Vagina (tissue), 2 donors: ENCODE results near the gene CPN2. TPM values are rescaled to one million over a fixed set of nuclear protein-coding genes. Genes with fewer than 3 reads are reported as not detected.

ENCODE experiments used
- DNase-seq, 2 donors: peaks; one replicate each; pipeline ENCODE4 v3.0.0-alpha.2; 2017; ENCODE audit errors: extremely low spot score in 2 of 2
- H3K27ac ChIP-seq: fragments of 200-600 bp; sonication (generic); one replicate; pipeline ENCODE4 v1.5.1; 2019
- H3K27me3 ChIP-seq: fragments of 200-600 bp; sonication (generic); one replicate; pipeline ENCODE4 v1.5.1; 2019
- H3K36me3 ChIP-seq, 2 donors: fragments of 200-600 bp; sonication (generic); one replicate each; pipeline ENCODE4 v1.5.1; 2017 to 2019
- H3K4me1 ChIP-seq: fragments of 200-600 bp; sonication (generic); one replicate; pipeline ENCODE4 v1.5.1; 2019
- H3K4me3 ChIP-seq, 2 donors: fragments of 200-600 bp; sonication (generic); 1 replicate in 1 of 2; 2 replicates in 1 of 2; pipeline ENCODE4 v1.5.1; 2016 to 2019
- H3K9me3 ChIP-seq: fragments of 200-600 bp; sonication (generic); one replicate; pipeline ENCODE4 v1.5.1; 2019
- POLR2A ChIP-seq, 2 donors: fragments of 450-650 bp; IDR thresholded peaks; one replicate each; pipeline ENCODE4 v1.6.1; 2017; ENCODE audit warnings: antibody characterized with exemption in 2 of 2, mild to moderate bottlenecking in 2 of 2, moderate library complexity in 2 of 2
- POLR2AphosphoS5 ChIP-seq, 2 donors: sonication (generic); formaldehyde crosslinking; IDR thresholded peaks; one replicate each; pipeline ENCODE4 v1.9.0; 2017; ENCODE audit warnings: antibody characterized with exemption in 2 of 2, mild to moderate bottlenecking in 2 of 2, low read depth in 1 of 2; ENCODE audit not compliant: insufficient read depth in 1 of 2
- intact Hi-C: fragments of 100-400 bp; cut with DNase I; formaldehyde crosslinking; loops from one replicate; pipeline ENCODE4 v1.15.1; 2023
- total RNA-seq: library from RNA; depleted of rRNA; stranded (reverse); fragments of >200 nt; gene quantifications from one replicate; pipeline ENCODE4 v1.2.3, GENCODE V29; 2016
- TF ChIP-seq, protein P1 (sequence below), 3 experiments: fragments of 450-650 bp in 2 of 3; fragments of 200-600 bp in 1 of 3; sonication (generic) in 1 of 3; IDR thresholded peaks; one replicate each; pipeline ENCODE4 v1.5.1; 2017 to 2019; ENCODE audit warnings: antibody characterized with exemption in 3 of 3, mild to moderate bottlenecking in 2 of 3, moderate library complexity in 2 of 3

CPN2 gene
- total RNA-seq, 1 donor from 2014 or later: not detected

DNA sequence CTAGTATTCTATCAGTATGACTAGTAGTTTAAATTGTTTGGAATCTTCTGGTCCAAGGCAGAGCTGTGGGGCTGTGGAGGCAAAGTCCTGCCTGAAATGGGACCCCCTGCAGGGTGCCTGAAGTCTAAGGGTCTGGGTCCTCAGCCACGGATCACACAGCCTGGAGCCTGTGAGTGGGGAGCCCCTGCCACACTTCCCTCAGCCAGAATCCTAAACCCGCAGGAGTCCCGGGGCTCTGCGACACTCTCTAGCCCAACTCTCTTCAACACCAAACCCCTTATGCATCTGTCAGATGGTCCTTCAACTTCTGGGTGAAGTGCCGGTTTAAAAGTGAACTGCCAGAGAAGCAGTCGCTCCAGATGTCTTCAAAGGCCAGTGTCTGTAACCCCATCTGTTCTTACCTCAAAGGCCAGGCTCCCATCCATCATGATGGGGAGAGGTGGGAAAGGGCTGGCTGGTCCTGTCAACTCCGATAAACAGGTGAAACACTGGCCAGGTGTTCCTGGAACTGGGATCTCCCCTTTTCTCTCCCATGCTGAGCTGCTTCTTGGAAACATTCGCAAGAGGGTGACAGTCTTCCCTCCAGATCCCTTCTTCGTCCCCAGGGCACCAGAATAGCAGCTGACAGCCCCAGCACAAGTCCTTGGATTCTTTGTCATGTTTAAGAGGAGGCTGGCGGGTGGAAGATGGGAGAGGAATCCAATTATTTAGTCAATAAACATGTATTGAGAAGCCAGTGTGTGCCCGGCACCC is 45.6 kb downstream of the CPN2 start:
- Histone ChIP-seq H3K36me3 (no peaks in the 10 kb centered on the region), H3K27ac (no peak overlapping the region), H3K4me3 (no peak overlapping the region), H3K9me3 (no peaks in the 10 kb centered on the region), H3K27me3 (no peaks in the 10 kb centered on the region), H3K4me1 (peaks cover 5% of the 10 kb centered on the region)
- TF ChIP-seq, protein P1, sequence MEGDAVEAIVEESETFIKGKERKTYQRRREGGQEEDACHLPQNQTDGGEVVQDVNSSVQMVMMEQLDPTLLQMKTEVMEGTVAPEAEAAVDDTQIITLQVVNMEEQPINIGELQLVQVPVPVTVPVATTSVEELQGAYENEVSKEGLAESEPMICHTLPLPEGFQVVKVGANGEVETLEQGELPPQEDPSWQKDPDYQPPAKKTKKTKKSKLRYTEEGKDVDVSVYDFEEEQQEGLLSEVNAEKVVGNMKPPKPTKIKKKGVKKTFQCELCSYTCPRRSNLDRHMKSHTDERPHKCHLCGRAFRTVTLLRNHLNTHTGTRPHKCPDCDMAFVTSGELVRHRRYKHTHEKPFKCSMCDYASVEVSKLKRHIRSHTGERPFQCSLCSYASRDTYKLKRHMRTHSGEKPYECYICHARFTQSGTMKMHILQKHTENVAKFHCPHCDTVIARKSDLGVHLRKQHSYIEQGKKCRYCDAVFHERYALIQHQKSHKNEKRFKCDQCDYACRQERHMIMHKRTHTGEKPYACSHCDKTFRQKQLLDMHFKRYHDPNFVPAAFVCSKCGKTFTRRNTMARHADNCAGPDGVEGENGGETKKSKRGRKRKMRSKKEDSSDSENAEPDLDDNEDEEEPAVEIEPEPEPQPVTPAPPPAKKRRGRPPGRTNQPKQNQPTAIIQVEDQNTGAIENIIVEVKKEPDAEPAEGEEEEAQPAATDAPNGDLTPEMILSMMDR (IDR thresholded peaks at IDR 0.05): no peak
- intact Hi-C loops: no loop called here
- DNase-seq: no peak

DNA sequence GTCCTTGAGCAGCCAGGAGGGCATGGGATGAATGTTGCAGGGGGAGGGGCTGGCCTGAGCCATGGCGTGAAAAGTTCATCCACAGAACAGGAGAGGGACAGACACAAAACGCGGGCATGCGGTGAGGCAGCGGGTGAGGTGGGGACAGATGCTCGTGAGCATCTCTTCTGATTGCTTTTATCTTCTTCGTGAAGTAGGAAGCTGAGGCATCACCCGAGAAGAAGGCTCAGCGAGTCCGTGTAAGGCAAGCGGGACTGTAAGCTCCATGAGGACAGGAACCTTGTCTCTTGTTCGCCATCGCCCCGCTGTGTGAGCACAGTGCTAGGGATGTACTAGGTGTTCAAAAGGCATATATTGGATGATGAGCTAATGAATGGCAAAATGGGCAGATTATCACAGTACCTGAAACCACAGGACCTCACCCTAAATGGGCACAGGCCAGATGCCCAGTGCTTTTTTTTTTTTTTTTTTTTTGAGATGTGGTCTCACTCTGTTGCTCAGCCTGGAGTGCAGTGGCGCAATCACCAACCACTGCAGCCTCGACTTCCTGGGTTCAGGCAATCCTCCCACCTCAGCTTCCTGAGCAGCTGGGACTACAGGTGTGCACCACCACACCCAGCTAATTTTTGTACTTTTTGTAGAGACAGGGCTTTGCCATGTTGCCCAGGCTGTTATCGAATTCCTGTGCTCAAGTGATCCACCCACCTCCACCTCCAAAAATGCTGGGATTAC is 46.8 kb downstream of the CPN2 start:
- intact Hi-C loops: no loop called here
- Histone ChIP-seq H3K4me1 (peaks cover 11% of the 10 kb centered on the region), H3K4me3 (no peak overlapping the region), H3K9me3 (no peaks in the 10 kb centered on the region), H3K27me3 (no peaks in the 10 kb centered on the region), H3K36me3 (no peaks in the 10 kb centered on the region), H3K27ac (no peak overlapping the region)
- TF ChIP-seq, protein P1 (IDR thresholded peaks at IDR 0.05): no peak
- no peak for TF ChIP-seq POLR2A (IDR thresholded peaks at IDR 0.05)
- no peak for DNase-seq

DNA sequence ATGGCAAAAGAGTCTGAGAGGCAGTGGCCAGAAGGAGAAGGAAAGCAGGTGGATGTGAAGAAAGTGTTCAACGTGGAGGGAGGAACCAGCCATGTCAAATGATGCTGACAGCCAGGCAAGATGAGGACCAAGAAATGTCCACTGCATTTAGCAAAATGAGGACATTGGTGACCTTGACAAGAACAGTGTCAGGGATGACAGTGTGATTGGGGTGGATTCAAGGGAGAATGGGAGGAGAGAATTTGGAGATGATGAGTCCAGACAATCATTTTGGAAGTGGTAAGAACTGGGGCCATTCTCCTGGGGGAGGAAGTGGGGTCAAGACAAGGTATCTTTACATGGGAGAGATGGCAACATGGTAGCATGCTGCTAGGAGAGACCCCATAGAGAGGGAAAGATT is 47.4 kb downstream of the CPN2 start:
- intact Hi-C loops: no loop called here
- Histone ChIP-seq H3K4me1 (peaks cover 11% of the 10 kb centered on the region), H3K27ac (no peak overlapping the region), H3K36me3 (no peaks in the 10 kb centered on the region), H3K4me3 (no peak overlapping the region), H3K27me3 (no peaks in the 10 kb centered on the region), H3K9me3 (no peaks in the 10 kb centered on the region)
- DNase-seq: no peak
- TF ChIP-seq, protein P1 (IDR thresholded peaks at IDR 0.05): no peak
- no peak for TF ChIP-seq POLR2A (IDR thresholded peaks at IDR 0.05)
- TF ChIP-seq POLR2AphosphoS5 (IDR thresholded peaks at IDR 0.05; ENCODE audit: insufficient read depth in 1 of 2, low read depth in 1 of 2): no peak

DNA sequence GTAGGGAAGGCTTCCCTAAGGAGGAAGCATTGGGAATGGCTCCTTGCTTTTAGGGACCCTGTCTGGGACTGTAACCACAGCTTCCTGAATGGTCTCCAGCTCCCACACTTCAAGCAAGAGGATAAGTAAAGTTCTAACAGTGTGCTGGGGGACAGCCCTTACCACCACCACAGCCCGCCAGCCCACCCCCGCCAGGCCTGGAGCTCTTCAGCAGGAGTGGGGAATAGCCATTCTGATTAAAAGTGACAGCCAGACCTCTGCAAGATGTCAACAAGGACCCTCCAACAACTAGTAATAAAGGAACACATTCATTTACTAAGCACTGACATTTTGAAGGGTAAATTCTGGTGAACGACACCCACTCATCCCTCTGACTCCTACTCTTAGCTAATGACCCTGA is 49.4 kb downstream of the CPN2 start:
- no peak for DNase-seq
- H3K9me3 ChIP-seq: no peaks in the 10 kb centered on the region
- peaks cover 17% of the 10 kb centered on the region for H3K4me1 ChIP-seq
- TF ChIP-seq, protein P1 (IDR thresholded peaks at IDR 0.05): no peak
- no peak for TF ChIP-seq POLR2A (IDR thresholded peaks at IDR 0.05)
- TF ChIP-seq POLR2AphosphoS5 (IDR thresholded peaks at IDR 0.05; ENCODE audit: insufficient read depth in 1 of 2, low read depth in 1 of 2): no peak
- no peaks in the 10 kb centered on the region for H3K36me3 ChIP-seq
- no peak overlapping the region for H3K27ac ChIP-seq
- H3K27me3 ChIP-seq: no peaks in the 10 kb centered on the region
- intact Hi-C loops: no loop called here
- no peak overlapping the region for H3K4me3 ChIP-seq

DNA sequence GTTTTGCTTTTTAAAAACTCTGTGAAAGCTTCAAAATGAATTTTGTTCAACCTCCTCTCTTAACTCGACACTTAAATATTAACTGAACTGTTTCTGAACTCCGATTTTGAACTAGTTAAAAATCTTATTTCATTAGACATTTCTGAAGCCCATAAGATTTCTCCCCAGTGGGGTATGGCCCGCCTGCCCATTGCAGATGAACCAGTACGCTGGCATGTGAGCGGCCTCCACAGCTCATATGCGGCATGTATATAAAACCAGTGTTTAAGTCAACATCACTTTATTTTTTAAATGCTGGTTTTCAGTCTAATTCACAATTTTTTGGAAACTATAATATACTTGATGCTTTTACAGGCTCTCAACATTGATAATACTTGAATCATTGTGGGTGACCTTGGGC is 50.2 kb downstream of the CPN2 start:
- H3K9me3 ChIP-seq: no peaks in the 10 kb centered on the region
- no peaks in the 10 kb centered on the region for H3K27me3 ChIP-seq
- H3K36me3 ChIP-seq: no peaks in the 10 kb centered on the region
- H3K4me3 ChIP-seq: no peak overlapping the region
- peaks cover 19% of the 10 kb centered on the region for H3K4me1 ChIP-seq
- intact Hi-C loops: no loop called here
- H3K27ac ChIP-seq: no peak overlapping the region
- no peak for DNase-seq
- TF ChIP-seq, protein P1 (IDR thresholded peaks at IDR 0.05): no peak
- TF ChIP-seq POLR2AphosphoS5 (IDR thresholded peaks at IDR 0.05; ENCODE audit: insufficient read depth in 1 of 2, low read depth in 1 of 2): no peak
- no peak for TF ChIP-seq POLR2A (IDR thresholded peaks at IDR 0.05)
